Measurements from ENCODE around the gene CCDC82.

DNA sequence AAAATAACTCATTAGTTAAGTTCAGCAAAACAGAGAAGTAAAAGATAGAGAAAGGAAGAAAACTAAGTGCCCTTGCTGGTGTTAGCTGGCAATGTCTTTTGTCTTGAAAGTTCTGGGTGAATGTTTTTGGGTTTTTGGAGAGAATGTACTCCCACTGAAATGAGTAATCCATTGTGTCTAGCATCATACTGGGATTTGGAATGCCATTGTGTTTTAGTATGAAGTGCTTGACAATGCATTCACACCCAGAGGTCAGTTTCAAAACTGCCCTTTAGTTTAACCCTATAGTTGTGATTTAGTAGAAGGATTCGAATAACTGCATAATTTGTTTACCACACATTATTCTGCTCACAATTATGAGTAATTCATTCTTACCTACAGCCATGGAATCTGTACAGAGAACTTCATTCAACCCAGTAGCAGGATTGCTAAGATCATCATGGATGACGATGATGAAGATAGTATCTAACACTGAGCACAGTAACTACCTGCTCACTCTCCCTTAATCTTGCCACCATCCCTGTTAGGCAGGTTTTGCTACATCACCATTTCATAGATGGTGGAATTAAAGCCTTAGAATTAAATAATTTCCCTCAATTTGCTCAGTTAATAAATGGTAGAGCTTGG lies 80.6 kb downstream of the CCDC82 start:
- TF ChIP-seq EZH2 (IDR thresholded peaks at IDR 0.05; ENCODE audit: insufficient read depth, poor library complexity, severe bottlenecking) (no peak), EZH2phosphoT487 (IDR thresholded peaks at IDR 0.05; ENCODE audit: insufficient read depth, low read depth) (no peak)
